Retinal pigment epithelial cell (primary cell): ENCODE results near the gene YIPF6.
A peak's percentile ranks its signal among the peaks of the same experiment; 100 is the strongest.
"Not testable (repeated sequence)": the region's sequence is repeated elsewhere in the genome, so short reads cannot be mapped to it uniquely, and the experiment has no call there.

Experiments used
- DNase-seq: peaks from one replicate; pipeline ENCODE4 v3.0.0-alpha.2; 2010; ENCODE audit warnings: low read depth
- H3K4me3 ChIP-seq: 2 replicates; pipeline ENCODE4 v1.5.1; 2011; ENCODE audit warnings: mild to moderate bottlenecking, low read length, control low read depth, moderate library complexity
- CTCF ChIP-seq: conservative IDR thresholded peaks from 2 replicates; pipeline ENCODE4 v1.5.1; 2011; ENCODE audit warnings: low read depth, low read length, control low read depth, inconsistent platforms

YIPF6 gene

GRCh38 chrX:68490644-68491043 lies 8.2 kb upstream of the YIPF6 start:
- DNase-seq: peak; percentile 3
- peak; percentile 51 for TF ChIP-seq CTCF
- no peak overlapping the region for H3K4me3 ChIP-seq

- no peak for DNase-seq
- no peak overlapping the region for H3K4me3 ChIP-seq
- no peak for TF ChIP-seq CTCF
These were observed 6.3 kb upstream of the YIPF6 start for GRCh38 chrX:68492583-68492982.

GRCh38 chrX:68493776-68494175 lies 5.1 kb upstream of the YIPF6 start:
- DNase-seq, H3K4me3 ChIP-seq: not testable (repeated sequence)

GRCh38 chrX:68498044-68498507 lies 775 bp upstream of the YIPF6 start:
- peak; percentile 30 for DNase-seq
- TF ChIP-seq CTCF: peak; percentile 26
- peak overlapping the region; percentile 86 for H3K4me3 ChIP-seq

GRCh38 chrX:68499543-68500504 lies 973 bp downstream of the YIPF6 start:
- no peak for TF ChIP-seq CTCF
- DNase-seq: no peak
- peak overlapping the region; percentile 86 for H3K4me3 ChIP-seq

- peak; percentile 22 for DNase-seq
- TF ChIP-seq CTCF: no peak
- H3K4me3 ChIP-seq: no peak overlapping the region
These were observed 5.2 kb downstream of the YIPF6 start for GRCh38 chrX:68503836-68504636.

GRCh38 chrX:68506649-68507048 lies 7.8 kb downstream of the YIPF6 start:
- no peak for DNase-seq
- no peak overlapping the region for H3K4me3 ChIP-seq
- TF ChIP-seq CTCF: no peak
